HG02763 (cell line): ENCODE measurements around the gene MDGA2.
"Not testable (repeated sequence)": the region's sequence is repeated elsewhere in the genome, so short reads cannot be mapped to it uniquely, and the experiment has no call there.

Experiments used
- ATAC-seq: cut with Tn5 transposase; IDR thresholded peaks from one replicate; pipeline ENCODE4 v1.9.1; 2021; ENCODE audit warnings: mild to moderate bottlenecking, moderate library complexity; ENCODE audit not compliant: unreplicated experiment

MDGA2 gene

DNA sequence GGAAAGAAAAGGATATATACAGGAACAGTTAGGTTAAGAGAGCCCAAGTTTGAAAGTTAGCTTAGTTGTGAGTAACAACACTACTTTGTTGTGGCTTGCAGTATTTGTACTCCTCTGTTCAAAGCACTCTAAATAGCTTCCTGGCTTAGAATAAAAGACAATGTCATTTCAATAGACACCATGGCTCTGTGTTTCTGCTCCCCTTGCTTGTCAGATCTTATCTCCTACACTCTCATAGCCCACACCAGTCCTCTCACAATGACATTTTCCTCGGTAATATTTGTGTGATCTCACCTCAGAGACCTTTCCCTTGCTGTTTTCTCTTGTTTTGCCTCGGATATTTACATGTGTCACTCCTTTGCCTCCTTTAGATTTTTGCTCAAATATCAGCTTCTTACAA is 418.4 kb downstream of the MDGA2 start:
- ATAC-seq, result no peak

DNA sequence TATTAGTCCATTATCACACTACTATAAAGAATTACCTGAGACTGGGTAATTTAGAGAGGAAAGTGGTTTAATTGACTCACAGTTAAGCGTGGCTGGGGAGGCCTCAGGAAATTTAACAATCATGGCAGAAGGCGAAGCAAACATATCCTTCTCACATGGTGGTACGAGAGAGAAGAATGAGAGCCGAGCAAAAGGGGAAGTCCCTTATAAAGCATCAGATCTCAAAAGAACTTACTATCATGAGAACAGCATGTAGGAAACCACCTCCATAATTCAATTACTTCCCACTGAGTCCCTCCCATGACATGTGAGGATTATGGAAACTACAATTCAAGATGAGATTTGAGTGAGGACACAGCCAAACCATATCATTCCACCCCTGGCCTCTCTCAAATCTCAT is 422.6 kb downstream of the MDGA2 start:
- no peak for ATAC-seq

DNA sequence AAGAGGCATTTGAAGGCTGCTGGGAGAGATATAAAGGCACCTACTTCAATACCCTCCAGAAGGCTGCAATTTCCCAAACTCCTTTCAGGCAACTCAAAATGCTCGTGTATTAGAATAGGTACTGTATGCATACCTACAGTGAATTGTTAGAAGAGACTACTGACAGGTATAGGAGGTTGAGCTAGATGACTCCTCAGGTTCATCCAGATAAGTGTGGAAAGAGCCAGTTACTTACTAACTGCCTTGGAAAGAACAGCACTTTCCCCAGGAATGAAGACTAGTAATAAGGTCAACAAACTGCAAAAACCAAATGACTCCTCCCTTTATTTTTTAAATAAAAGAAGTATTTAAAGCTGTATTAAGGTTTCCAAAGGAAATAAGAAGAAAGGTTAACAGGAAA is 429.0 kb downstream of the MDGA2 start:
- no peak for ATAC-seq

DNA sequence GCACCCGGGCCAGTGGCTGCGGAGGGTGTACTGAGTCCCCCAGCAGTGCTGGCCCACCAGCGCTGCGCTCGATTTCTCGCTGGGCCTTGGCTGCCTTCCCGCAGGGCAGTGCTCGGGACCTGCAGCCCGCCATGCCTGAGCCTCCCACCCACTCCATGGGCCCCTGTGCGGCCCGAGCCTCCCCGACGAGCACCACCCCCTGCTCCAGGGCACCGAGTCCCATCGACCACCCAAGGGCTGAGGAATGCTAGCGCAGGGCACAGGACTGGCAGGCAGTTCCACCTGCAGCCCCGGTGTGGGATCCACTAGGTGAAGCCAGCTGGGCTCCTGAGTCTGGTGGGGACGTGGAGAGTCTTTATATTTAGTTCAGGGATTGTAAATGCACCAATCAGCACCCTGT is 432.8 kb downstream of the MDGA2 start:
- ATAC-seq, result not testable (repeated sequence)

DNA sequence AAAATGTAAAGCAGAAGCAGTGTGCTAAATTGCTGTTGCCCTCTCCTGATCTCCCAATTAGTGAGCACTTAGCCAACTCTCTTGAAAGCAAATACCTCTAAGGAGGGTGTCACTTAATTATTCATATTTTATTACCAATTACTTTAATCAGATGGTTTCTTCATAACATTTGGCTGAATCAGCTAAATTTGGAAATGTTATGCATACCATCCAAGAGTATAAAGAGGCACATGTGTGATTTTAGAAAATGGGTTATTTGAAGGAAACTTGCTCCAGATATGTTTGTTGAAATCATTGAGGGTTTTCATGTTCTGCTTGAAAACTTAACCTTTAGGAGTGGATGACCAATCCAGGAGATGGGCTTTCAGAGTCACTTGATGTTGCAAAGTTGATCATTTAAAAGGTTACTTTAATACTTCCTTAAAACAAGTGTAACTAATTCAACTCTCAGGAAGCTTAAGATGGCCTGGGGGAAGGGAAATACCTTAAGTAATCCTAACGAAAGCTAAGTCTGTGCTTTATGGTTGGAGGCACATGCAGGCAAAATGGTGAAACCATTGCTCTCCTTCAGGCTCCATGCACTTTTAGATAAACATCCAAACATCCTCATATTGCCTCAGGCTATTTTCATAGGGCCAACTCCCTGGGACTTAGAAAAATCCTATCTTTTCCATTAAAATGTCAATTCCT is 434.5 kb downstream of the MDGA2 start:
- ATAC-seq, result no peak

DNA sequence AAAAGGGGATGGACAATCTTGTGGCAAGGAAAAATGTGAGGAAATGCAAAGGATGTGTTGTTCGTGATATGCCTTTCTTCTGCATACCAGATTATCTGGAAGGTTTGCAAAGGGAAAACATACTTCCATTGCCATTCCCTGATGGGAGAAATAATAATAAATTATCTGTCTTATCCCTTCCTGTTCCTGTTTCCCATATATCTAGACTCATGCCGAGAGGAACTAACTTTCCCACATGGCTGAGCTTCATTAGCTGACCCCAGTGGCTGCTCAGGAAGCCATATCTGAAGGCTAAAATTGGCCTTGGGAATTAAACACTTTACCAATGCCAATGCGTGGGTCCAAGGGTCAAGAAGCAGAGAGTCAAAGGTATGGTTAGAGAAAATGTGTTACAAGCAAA is 439.8 kb downstream of the MDGA2 start:
- ATAC-seq, result no peak

DNA sequence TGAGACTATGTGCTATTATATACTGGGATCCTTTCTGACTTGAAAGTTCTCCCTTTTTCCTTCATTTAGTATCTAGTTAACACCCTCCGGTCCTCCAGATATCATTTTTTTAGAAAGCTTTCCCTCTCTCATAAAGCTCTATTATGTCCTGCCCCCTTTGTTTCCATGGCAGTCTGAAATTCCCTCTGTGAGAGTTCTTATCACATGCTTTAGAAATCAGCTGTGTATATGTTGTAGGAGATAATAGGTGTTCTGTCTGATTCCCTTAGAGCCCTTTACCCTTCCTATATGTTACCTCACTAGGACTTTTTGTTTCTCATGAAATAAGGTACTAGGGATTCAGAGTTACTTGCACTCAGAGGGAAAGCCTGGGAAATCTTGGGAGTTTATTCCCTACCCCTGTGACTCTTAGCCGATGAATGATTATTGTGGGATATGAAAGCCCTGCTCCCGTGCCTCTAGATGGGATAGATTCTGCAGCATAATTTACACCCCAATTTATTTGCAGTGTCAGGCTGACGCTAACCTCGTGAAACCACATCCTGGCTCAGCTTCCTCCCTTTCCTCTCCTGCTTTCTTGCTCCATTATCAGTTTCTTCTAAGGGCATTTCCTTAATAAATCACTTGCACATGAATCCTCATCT is 448.4 kb downstream of the MDGA2 start:
- ATAC-seq, result no peak

DNA sequence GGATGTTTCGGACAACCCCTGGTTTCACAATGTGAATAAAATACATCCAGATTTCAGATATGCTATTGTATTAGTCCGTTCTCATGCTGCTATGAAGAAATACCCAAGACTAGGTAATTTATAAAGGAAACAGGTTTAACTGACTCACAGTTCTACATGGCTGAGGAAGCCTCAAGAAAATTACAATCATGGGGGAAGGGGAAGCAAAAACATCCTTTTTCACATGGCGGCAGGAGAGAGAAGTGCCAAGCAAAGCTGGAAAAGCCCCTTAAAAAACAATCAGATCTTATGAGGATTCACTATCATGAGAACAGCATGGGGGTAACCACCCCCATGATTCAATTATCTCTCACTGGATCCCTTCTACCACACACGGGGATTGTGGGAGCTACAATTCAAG is 451.7 kb downstream of the MDGA2 start:
- no peak for ATAC-seq

DNA sequence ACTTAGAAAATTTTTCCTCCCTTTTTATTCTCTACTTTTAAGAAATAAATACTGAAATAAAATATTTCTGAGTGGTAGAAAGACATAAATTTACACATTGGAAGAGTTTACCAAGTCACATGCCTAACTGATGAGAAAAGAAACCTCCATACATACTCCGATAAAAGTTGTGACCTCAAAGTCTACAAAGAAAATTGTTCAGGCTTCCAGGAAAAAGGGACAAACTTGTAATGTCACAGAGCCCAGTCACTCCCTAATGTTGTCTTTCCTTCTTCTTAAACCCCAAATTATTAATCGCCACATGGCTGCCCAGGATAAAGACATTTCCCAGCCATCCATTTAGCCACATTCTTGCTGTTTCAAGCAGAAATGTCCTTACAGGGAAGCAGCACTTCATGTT is 455.3 kb downstream of the MDGA2 start:
- ATAC-seq, result no peak

DNA sequence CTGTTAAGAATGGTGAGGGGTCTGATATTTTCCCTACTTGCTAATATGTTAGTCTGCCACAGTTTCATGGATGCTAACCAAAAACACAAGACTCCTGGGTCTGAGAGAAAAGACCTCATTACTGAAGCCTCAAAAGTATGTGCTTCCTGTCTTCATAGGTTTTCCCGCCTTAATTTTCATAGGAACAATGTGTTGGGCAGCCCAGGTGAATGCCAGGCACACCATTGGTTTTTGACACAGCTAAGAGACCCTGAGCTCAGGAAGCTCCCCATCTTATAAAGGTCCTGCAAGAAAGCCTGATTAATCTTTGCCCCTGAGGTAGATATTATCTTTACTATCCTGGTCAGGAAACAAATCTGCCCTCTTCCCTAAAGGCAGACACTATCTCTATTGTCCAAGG is 464.1 kb downstream of the MDGA2 start:
- no peak for ATAC-seq

DNA sequence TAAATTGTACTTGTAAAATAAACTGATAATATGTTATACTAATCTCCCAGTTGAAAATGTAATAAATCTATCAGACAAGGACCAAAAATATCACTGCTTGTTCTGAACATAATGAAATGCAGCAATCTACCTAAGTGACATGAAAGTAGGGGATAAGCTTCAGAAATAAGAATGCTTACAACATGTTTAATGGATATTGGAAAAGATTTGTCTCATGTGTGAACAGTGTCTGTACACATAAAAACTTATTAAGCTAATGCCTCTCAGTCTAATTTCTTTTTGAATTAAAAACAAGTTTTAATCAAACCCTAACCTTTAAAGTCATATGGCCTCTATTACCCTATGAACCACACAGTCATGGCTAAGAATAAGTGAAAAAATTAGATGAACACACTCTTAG is 465.3 kb downstream of the MDGA2 start:
- ATAC-seq, result no peak

DNA sequence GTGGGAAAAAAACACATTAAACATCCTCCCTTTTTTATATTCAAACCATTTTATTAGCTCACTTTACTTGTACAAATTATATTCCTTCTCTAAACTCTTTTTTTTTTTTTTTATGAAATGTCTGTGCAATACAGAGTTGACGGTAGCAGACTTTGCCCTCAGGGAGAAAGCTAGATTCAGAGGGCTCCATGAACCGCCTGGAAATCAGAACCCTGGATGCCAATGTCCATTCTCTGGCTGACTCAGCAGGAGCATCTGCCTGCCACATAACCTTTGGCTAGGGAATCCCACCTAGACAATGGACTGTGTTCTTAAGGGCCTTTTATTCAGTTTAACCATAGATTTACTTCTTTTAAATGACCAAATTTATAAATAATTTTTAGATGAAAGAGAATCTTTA is 467.0 kb downstream of the MDGA2 start:
- no peak for ATAC-seq

DNA sequence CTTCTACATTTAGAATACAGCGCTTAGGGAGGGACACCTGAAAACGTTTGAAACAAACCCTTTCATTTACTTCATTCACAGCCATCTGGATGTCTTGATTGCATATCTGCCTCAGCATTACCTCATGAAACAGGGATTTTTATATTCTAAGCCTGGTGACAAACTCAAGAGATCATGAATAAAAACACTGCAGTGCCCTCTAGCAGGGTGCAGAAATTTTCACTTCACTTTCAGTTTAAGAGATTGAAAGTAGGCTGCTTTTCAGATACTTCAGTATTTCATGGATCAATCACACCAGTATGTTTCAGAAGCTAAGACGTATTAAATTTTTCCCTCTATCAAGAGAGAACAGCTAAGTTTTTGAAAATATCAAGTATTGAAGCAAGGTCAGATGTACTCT is 467.8 kb downstream of the MDGA2 start:
- no peak for ATAC-seq

DNA sequence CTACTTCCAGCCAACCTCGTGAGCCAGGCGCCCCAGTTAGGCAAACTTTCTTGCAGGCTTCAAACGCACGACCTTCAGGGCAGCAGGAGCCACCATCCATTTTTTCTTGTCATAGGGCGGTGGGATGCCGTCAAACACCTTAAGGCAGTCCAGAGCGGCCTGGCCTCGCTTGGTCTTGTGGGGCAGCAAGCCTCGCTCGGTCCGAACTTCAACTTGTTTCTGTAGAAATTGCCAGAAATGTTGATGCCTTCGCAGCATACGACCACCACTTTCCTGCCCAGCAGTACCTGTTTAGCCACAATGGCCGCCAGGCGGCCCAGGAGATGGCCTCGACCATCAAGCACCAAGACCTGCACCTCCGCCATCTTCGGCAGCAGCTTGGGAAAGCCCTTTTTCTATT is 474.7 kb downstream of the MDGA2 start:
- ATAC-seq, result no peak

DNA sequence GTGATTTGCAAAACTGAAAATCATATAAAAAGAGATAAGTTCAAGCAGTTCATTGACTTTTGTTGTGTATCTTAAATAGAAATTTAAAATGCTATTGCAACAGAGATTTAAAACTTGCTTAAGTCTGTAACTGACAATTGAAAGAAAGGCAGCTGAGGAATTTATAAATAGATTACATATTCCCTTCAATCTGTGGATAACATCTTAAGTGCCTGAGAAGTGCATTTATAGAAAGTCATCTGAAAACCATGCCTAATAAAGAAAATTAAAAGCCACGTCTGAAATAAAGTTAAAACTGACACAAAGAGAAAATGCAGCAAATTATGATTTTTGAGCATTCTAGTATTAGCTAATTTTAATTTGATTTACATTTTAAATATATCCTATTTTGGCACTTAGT is 479.8 kb downstream of the MDGA2 start:
- no peak for ATAC-seq

DNA sequence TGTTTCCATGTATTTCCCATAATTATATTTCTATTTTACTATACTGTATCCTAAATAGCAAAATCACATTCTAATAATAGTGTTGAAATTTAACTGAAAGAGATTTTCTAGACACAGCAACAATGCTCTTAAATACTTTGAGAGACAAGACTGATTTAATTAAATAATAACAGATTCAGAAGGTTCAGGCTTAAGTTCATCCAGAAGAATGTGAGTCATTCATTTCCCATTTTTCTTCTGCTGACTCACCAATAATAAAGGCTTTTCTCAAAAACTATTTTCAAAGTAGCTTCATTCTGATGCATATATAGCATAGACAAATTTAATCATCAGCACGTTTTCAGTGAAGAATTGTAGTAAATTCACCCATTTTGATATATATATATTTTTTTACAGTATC is 481.4 kb downstream of the MDGA2 start:
- ATAC-seq, result no peak

DNA sequence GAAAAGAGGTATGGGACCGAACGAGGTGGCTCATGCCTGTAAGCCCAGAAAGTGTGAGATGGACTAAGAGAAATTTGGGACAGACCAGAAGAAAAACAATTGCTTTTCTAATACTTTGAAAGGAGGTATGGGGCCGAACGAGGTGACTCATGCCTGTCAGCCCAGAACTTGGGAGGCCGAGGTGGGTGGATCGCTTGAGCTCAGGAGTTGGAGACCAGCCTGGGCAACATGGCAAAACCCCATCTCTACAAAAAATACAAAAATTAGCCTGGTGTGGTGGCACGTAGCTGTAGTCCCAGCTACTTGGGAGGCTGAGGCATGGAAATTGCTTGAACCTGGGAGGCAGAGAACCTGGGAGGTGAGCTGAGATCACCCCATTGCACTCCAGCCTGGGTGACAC is 483.2 kb downstream of the MDGA2 start:
- ATAC-seq, result not testable (repeated sequence)

DNA sequence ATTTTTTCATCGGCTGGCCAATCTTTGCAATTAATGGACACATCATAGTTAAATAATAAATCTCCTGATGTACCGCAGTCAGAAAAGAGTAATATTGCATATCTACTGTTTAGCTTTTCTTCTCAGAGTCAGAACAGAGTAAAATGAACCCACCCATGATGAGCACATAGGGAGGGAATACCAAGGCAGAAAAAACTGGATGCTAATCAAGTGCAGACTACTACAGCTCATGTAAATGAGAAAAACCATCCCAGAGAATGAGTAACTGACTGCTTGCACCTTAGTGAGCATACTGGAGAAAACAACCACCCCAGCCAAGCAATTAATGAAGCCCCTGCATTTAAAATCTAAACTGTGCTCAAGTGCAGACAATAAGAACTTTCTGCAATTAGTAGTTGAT is 483.7 kb downstream of the MDGA2 start:
- ATAC-seq, result no peak

DNA sequence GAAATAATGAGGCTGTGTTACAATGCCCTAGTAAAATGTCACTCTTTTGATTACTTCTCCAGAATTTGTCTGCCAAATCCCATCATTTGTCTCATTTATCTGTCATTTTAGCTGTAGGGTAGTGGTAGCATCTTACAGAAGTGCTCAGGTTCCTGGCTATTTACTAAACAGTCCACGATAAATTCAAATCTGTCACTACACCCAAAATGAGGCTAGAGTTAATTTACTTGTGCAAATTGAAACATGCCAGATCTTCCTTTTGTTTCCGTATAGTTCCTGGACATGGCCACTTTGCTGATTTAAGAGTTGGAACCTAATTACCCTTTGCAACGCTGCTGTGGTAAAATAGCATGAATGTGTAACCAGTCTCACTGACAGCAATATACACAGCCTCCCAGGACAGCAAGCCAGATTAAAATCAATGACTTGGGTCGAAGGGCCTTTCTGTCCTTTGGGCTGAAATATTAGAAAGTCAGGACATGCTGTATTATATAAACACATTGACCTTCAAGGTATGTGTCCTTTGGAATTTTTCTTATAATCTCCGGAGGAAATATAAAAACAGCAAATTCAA is 485.4 kb downstream of the MDGA2 start:
- no peak for ATAC-seq

DNA sequence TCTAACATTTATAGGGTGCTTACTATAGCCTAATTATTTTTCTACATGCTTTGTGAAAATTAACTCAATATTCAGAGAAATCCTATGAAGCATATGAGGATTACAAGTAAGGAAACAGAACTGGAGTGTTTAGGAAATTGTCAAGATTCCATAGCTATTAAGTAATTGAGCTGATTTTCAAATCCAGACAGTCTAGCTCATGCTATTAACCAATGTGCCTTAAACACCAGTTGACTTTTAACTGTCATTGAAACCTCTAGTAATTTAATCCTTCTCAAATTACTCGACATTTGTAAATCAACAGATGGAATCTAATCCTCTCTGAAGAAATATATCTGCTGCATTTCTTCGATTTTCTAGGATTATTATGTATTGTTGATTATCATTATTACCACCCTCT is 488.9 kb downstream of the MDGA2 start:
- no peak for ATAC-seq

DNA sequence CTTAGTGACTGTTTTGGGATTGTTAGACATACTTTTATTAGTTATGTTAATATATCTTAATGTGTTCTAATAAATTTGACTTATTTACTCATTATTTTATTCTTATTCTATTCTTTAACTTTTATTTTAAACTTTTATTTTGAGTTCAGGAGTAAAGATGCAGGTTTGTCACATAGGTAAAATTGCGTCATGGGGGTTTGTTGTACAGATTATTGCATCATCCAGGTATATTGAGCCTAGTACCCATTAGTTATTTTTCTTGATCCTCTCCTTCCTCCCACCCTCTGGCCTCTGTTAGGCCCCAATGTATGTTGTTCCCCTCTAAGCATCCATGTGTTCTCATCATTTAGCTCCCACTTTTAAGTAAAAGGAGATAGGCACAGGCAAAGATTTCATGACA is 495.5 kb downstream of the MDGA2 start:
- ATAC-seq, result no peak

DNA sequence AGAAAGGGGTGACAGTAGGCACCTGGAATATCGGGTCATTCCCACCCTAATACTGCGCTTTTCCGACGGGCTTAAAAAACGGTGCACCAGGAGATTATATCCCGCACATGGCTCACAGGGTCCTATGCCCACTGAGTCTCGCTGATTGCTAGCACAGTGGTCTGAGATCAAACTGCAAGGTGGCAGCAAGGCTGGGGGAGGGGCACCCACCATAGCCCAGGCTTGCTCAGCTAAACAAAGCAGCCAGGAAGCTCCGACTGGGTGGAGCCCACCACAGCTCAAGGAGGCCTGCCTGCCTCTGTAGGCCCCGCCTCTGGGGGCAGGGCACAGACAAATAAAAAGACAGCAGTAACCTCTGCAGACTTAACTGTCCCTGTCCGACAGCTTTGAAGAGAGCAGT is 503.5 kb downstream of the MDGA2 start:
- ATAC-seq, result not testable (repeated sequence)

DNA sequence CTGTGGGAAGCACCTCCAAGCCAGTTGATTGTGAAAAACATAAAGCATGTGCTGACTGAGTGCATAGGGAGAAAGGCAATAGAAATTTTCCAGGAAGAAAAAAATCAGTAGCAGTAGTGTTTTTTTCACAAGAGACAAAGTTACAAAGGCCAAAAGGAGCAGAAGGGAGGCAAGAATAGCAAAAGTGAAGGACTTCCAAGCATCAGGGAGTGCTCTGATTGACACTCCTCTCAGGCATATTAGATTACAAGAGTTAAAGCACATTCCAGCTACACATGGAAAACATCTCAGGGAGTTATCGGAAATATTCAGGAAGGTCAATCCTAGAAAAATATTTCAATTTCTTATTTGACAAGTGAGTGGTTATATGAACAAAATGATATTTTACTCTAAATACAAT is 508.0 kb downstream of the MDGA2 start:
- ATAC-seq, result no peak
